Keratinocyte (primary cell): ENCODE results near the gene SENP7.

Source experiments
- EZH2 ChIP-seq: IDR thresholded peaks from one replicate; pipeline ENCODE4 v1.6.1; 2012; ENCODE audit warnings: inconsistent platforms, mild to moderate bottlenecking, low read length, moderate library complexity
- TF ChIP-seq, protein P1 (sequence below), 3 experiments: IDR thresholded peaks in 1 of 3; conservative IDR thresholded peaks in 1 of 3; optimal IDR thresholded peaks in 1 of 3; 2 replicates in 2 of 3; 3 replicates in 1 of 3; pipeline versions ENCODE3 to v1.5.1; 2011; ENCODE audit warnings: low read length in 3 of 3, mild to moderate bottlenecking in 3 of 3, moderate library complexity in 2 of 3, control low read depth in 1 of 3, inconsistent platforms in 1 of 3; ENCODE audit not compliant: insufficient read depth in 2 of 3; ENCODE audit errors: extremely low read depth in 1 of 3

DNA sequence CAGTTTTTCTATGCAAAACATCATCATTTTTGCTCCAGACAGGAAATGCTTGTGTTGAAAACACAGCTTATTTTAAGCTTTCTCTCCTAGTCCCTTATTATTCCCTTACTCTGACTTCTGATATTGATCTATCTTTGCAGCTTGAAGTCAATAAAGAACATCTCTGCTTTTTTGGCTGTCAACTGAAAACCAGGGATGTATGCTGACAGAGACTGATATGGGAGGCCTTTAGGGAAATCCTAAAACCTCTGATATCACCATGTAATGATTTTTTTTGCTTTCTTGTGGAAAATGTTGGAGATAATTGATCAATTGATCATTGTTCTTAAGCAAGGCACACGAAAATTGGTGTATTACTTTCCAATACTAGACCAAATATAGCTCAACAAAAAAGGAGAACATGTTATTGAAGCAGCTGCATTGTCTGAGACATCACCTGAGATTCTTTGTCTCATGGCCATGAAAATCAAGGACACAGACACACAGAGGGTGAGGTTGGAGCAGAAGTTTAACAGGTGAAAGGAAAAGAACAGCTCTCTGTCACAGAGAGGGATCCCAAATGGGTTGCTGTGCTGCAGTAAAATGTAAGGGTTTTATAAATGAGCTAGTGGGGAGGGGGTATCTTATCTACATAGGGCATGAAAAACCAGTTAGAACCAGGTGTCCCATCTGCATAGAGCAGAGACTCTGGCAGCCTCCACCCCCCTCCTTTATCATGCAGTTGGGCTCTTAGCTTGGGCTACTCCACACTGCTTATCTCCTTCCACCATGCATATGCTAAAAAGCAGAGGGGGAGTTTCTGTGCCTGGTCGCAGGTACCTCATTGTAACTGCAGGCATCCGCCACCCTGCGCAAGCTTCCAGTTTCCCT is 17.0 kb upstream of the SENP7 start:
- TF ChIP-seq, protein P1, sequence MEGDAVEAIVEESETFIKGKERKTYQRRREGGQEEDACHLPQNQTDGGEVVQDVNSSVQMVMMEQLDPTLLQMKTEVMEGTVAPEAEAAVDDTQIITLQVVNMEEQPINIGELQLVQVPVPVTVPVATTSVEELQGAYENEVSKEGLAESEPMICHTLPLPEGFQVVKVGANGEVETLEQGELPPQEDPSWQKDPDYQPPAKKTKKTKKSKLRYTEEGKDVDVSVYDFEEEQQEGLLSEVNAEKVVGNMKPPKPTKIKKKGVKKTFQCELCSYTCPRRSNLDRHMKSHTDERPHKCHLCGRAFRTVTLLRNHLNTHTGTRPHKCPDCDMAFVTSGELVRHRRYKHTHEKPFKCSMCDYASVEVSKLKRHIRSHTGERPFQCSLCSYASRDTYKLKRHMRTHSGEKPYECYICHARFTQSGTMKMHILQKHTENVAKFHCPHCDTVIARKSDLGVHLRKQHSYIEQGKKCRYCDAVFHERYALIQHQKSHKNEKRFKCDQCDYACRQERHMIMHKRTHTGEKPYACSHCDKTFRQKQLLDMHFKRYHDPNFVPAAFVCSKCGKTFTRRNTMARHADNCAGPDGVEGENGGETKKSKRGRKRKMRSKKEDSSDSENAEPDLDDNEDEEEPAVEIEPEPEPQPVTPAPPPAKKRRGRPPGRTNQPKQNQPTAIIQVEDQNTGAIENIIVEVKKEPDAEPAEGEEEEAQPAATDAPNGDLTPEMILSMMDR (optimal IDR thresholded peaks at IDR 0.05 in 1 of 3, IDR thresholded peaks at IDR 0.05 in 1 of 3, conservative IDR thresholded peaks at IDR 0.05 in 1 of 3; ENCODE audit: extremely low read depth in 1 of 3, insufficient read depth in 2 of 3, low read length in 3 of 3): no peak
- TF ChIP-seq EZH2: no peak
